Measurements from ENCODE around the gene ZCWPW1.

GRCh38 chr7:100366411-100367250 lies 61.9 kb downstream of the ZCWPW1 start:
- TF ChIP-seq CTCF (IDR thresholded peaks at IDR 0.05) (no peak), POLR2A (IDR thresholded peaks at IDR 0.05) (no peak)
